Fibroblast of mammary gland (primary cell): Measurements from ENCODE around the gene FCN1.

Source experiments
- DNase-seq: peaks from one replicate; pipeline ENCODE4 v3.0.0-alpha.2; 2010; ENCODE audit warnings: low read depth
- H3K4me3 ChIP-seq: 2 replicates; pipeline ENCODE4 v1.5.1; 2011; ENCODE audit warnings: low read depth, mild to moderate bottlenecking, low read length, moderate library complexity; ENCODE audit not compliant: control insufficient read depth
- CTCF ChIP-seq: conservative IDR thresholded peaks from 2 replicates; pipeline ENCODE4 v1.5.1; 2011; ENCODE audit warnings: low read depth, low read length, inconsistent platforms; ENCODE audit not compliant: control insufficient read depth, insufficient read depth

FCN1 gene

GRCh38 chr9:134883040-134883782 lies 34.5 kb downstream of the FCN1 start:
- DNase-seq: no peak
- no peak for TF ChIP-seq CTCF

GRCh38 chr9:134882204-134882785 lies 35.4 kb downstream of the FCN1 start:
- TF ChIP-seq CTCF: no peak
- DNase-seq: no peak
- no peak overlapping the region for H3K4me3 ChIP-seq

More at GRCh38 chr9:134883040-134883782, 34.5 kb downstream of the FCN1 start:
- H3K4me3 ChIP-seq: no peak overlapping the region

- DNase-seq: no peak
- no peak overlapping the region for H3K4me3 ChIP-seq
- TF ChIP-seq CTCF: no peak
Measured at GRCh38 chr9:134881313-134881670, 36.4 kb downstream of the FCN1 start.

GRCh38 chr9:134880484-134881312 lies 37.0 kb downstream of the FCN1 start, which contains the start of gene FCN2:
Gene FCN2 (plus strand): TSS chr9:134880810. CDS start chr9:134880822, 12 bp downstream.
- no peak within 1 kb of the TSS for H3K4me3 ChIP-seq
- no peak for TF ChIP-seq CTCF
- DNase-seq: no peak

DNA sequence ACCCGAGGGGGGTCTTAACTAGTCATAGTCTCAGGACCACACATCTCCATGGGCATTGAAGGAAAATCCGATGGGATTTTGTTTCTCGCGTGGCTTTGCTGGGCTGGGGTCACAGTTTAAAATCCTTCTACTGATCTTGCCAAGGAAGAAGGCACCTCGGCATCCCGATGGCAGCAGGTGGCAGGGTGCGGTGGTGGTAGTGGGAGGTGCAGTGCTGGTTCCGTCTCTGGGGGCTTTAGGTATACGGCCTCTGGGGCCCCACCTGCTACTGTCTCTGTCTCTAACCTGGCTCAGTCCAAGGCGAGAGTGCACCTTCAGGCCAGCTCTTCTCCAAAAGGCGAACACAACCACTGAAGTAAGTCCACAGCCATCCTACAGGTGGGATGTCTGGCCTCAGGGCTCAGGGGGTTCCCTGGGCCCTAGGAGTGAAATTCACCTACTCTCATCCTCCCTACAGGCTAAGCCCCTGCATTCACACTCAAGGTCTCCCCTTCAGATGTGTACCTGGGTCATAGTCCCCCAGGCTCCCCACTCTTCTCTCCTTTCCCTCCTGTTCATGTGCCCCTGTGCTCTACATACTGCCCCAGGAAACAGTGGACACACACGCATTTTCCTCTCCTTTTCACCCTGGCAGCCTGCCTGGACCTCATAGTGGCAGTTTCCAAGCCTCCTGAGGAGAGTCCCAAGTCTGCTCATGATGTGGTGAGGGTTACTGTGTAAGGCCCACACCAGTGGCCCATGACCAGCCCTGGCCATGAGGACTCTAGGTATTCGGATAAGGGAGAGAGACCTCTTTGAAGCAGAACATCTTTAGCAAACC lies 37.8 kb downstream of the FCN1 start:
- no peak for DNase-seq
- no peak overlapping the region for H3K4me3 ChIP-seq
- TF ChIP-seq CTCF: no peak

- TF ChIP-seq CTCF: no peak
- H3K4me3 ChIP-seq: no peak overlapping the region
- no peak for DNase-seq
Measured at GRCh38 chr9:134877541-134877940, 40.2 kb downstream of the FCN1 start.
